ENCODE measurements around the gene ADPRHL1.

ADPRHL1 gene

DNA sequence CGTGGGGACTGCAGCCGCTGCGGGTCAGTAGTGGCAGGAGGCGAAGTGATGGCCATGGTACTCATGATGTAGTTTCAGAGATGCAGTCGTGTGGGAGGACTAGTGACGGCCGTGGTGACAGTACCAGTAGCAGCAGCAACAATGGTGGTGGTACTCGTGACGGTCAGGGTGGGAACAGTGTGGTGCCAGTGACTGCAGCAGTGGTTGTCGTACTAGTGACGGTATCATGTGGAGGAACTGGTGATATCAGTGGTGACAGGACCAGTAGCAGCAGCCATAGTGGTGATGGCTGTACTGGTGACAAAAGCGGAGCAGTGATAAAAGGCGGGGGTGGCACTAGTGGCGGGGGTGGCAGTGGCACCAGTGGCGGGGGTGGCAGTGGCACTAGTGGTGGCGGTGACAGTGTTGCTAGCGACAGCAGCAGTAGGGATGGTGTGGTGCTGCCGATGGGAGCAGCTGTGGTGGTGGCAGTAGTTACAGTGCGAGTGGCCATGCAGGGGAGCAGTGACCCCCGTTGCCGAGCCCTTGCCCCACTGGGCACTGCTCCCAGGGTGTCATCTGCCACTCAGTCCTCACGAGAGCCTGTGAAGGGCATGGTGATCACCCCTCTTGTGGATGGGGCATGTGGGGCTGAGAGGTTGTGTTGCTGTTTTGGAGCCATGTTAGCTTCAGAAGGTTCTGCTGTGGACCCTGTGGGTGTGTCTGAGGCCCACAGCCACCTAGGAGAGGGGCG lies 22.7 kb downstream of the ADPRHL1 start:
- no peak for DNase-seq

DNA sequence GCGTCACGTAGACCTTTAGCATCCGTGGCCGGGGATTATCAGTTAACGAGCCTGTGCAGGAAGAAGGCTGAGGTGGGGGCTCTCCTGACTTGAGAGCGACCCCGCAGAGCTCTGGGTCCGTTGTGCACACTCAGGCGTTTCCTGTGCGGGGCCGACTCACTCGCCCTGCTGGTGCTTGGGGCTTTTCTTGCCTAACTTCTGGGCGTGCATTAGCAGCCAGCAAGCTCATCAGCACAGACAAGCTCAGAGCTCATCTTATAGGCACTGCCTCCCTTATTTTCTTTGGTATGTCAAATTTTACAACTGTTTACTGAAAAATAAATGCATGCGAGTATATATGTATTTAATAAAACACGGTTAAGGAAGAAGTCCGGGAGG lies 23.7 kb downstream of the ADPRHL1 start:
- no peak for DNase-seq

DNA sequence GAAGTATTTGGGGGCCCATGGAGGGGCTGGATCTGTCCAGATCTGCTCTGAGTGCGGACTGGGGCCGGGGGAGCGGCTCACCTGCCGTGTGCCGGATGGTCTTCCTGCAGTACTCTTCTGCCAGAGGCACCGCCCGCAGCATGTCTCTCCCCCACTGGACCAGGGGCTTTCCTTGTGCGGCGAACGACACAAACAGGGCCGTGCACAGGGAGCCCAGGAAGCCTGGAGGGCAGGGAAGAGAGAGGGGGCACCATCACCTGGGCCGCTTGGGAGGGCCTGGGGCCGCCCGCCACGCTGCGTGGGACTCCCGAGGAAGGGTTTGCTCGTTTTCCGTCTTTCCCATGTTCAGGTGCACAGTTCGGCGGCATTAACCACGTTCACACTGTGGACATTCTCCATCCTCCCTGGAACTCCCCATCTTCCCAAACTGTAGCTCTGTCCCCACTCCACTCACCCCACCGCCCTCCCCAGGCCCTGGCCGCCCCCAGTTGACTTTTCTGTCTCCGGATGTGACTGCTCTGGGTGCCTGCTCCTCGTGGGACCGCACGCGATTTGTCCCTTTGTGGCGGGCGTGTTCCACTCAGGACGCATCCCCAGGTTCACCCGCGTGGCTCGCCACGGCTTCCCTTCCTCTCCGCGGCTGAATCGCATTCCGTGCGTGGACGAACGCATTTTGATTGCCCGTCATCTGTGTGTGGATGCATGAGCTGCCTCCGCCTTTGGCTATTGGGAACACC lies 24.2 kb downstream of the ADPRHL1 start:
- DNase-seq, result no peak

DNA sequence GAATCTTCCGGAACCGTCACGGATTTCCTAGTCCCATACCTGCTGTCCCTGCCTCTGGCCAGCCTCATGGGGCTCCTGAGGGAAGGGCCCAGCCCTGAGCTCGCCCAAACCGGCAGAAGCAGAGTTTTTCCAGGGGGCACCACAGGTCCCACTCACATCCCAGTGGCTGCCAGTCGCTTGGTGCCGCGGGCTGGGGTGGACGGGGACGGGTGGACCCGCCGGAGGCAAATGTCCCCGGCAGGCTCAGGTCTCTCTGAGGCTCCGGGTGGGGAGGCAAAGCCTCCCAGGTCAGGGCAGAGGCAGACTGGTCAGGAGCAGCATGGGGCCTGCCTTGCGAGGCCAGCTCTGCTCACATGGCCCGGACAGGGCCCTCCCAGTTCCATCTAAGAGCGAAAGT lies 24.8 kb downstream of the ADPRHL1 start:
- no peak for DNase-seq

DNA sequence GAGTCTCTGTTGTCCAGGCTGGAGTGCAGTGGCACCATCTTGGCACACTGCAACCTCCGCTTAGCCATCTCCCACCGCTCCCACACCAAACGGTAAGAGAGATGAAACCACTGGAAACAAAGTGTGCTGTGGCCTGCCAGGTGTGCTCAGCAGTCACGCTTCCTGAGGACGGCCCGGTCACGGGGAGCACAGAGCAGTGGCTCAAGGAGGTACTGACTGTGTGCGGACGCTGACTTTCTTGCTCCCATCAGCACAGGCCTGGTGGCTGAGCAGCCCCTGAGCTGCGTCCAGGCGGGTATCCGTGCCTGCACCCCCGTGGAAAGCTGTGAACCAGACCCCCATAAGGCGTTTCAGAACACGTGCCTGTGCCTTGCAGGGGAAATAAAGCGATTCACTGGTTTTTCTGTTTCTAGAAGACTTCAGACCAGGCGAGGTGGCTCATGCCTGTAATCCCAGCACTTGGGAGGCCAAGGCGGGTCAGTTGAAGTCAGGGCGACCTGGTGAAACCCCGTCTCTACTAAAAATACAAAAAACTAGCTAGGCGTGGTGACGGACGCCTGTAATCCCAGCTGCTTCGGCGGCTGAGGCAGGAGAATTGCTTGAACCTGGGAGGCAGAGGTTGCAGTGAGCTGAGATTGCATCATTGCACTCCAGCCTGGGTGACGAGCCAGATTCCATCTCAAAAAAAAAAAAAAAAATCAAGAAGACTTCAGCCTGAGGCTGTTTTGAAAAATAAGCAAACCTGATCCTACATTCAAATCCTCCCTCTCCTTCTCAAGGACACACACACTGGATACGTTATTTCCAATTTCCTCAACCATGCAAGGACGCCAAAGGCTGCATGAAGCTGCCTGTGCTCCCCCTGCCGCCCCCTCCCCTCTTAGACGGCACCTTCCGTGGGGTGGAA lies 25.5 kb downstream of the ADPRHL1 start:
- no peak for DNase-seq

DNA sequence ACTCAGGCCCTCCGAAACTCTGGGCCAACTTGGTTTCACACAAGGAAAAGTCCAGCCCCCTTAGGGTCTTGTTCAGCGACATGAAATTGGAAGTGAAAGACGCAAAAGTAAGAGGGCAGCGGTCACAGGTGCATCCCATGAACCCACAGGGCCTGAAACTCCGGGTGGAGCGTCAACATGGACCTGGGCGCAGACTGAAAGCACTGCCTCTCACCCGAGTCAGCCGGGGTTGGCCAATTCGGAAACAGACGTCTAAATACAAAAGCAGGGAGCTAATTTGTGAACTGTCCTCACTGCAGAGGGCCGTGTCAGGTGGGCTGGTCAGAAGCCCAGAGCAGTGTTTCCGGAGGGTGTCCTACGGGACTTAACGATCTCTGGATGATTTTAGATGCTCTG lies 26.7 kb downstream of the ADPRHL1 start:
- no peak for DNase-seq

DNA sequence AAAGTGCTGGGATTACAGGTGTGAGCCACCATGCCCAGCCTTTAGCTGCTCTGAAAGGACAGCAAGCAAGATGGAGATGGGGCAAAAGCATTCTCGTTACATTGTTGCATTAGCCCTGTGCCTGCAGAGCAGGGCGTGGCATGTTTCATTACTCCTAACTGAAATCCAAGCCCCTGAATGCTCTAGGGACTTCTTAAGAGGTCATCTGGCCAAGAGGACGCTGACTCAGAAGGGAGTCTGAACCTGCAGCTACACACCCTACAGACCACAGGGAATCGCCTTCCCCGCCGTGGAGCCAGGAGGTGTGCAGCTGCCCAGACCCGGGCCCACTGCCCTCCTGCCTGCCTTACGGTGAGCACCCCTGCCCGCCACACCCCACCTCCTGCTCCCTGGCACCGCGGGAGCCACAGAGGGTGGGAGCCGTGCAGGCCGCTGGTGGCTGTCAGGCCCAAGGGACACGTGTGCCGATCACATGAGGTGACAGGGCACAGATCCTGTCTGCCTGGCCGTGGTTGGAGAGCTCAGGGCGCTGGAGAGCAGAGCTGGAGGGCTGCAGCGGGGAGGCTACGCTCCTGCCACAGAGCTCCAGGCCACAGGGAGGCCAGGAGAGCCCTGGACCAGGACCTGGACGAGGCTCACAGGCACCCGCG lies 27.2 kb downstream of the ADPRHL1 start:
- DNase-seq, result no peak

DNA sequence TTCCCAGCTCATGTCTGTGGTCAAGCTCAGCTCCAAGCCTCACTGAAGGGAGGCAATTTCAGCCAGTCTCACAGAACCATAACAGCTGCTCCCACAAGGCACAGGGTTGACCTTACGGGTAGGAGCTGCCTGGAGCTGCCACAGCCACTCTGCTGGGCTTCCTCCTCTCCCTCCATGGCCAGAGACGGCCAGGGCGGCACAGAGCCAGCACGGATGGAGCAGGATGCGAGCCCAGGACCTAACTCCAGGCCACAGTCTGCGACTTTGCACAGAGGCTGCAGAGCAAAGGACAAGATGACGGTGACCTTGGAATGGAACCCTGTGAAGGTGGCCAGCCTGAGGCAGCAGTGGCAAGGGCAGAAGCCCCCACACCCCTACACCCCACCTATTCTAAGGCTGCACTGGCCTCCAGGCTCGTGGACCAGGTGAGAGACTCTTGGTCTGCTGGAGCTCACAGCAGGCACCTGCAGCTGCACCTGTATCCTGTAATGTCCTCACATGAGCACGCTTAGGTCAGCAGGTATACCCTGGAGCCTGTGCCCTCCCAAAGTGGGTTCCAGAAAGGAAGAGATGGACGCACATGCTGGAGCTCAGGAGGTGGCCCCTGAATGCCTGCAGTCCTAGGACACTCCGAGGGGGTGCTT lies 29.6 kb downstream of the ADPRHL1 start:
- DNase-seq, result no peak

DNA sequence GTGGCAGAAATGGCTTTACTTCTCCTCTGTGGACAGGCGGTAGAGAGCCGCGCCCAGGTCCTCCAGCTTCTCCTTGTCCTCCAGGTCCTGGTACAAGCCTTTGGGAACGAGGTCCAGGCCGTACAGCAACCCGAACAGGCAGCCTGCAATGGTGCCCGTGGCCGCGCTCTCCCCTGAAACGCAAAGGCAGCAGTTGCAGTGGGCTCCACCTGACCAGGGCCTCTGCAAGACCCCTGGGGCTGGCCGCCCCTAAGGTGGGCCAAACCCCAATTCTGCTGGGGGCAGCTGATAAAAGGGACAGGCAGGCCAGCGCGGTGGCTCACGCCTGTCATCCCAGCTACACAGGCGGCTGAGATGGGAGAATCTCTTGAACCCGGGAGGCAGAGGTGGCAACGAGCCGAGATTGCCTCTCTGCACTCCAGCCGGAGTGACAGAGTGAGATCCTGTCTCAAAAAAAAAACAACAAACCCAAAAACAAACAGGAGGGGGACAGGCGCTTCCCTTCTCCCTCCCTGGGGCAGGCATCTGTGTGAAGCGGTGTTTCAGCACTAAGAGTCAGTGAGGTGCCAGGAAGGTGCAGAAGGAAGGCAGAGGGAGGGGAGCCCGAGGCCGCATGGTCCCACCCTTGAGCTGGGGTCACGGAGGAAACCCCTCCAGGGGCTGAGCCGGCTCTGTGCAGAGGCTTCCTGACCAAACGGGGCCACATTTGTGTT lies 30.3 kb downstream of the ADPRHL1 start:
- no peak for DNase-seq

DNA sequence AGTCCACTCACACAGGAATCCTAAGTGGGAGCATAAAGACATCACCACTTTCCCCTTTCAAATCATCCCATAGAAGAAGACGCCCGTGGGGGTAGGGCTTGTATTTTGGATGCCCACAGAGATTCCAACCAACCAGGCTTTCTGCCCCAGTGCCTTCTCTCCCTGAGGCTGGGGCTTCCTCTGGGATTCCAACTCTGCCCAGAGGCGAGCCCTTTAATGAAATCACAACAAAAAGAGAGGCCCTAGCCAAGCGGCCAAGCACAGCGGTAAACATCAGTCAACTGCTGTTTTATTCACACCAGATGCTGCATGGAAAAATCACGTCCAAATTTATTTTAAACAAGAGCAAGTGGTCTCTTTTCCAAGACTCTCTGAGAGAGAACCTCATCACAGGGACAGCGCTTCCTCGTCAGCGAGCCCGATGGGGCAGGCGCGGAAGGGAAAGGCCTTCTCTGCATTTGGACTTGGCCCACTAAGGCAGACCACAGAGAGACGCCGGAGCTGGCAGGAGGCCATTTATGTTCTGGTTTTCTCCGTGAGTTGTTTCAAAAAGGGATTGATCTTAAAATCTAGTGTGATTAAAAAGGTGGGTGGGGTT lies 31.5 kb downstream of the ADPRHL1 start:
- DNase-seq, result no peak

DNA sequence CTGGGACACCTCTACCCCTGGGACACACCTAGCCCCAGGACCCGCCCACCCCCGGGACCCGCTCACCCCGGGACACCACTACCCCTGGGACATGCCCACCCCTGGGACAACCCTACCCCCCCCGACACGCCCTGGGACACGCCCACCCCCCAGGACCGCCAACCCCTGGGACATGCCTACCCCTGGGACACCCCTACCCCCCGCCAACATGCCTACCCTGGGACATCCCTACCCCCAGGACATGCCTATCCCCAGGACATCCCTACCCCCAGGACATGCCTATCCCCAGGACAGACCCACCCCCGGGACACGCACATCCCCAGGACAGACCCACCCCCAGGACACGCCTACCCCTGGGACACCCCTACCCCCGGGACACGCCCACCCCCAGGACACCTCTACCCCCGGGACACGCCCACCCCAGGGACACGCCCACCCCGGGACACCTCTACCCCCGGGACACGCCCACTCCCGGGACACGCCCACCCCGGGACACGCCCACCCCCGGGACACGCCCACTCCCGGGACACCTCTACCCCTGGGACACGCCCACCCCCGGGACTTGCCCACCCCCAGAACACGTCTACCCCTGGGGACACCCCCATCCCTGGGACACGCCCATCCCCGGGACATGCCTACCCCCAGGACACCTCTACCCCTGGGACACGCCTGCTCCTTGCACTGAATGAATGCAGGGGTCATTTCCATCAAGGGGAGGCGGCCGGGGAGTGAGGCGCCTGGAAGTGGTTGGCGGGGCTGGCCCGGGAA lies 32.3 kb downstream of the ADPRHL1 start:
- DNase-seq, result no peak

DNA sequence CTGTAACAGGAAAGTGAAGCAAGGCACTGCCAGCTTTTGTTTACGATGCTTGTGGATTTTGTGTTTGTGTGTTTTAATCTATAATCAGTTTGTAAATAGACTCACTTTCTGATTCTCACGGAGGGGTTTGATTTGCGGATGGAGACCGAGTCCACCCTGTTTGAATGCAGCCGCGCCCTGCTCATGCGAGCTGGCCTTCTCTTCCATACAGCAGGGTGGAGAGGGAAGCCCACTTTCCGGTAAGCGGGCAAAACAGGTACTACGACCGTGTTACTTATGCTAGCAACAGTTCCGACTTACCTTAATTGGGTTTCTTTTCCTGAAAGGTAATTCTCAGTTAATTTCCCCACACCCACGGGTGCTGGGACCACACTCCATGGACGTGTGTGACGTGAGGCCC lies 33.1 kb downstream of the ADPRHL1 start:
- DNase-seq, result no peak

DNA sequence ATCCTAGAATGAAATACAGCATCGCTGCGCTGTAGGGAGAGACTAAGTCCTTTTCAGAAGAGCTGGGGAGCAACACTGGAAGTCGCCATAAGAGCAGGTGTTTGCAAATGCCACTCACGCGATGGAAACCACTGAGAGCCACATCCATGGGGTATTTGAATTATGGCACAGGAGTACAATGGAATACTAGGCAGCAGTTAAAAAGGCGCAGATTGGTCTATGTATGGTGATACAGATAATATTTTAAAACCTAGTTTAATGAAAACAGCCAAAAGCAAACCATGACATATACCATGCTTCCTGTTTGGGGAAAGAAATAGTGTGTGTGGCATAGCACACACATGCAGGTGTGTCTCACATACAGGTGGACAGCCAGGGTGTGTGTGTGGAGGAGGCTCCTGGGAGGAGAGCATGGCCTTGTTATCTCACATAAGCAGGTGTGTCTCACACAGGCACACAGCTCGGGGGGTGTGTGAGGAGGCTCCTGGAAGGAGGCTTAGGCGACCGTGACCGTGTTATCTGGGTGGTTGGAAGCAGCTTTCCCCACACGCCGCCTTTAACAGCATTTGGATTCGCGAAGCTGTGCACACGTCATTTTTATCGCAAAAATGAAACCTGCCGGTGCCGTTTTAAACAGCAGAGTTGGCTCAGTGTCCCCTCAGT lies 33.6 kb downstream of the ADPRHL1 start:
- no peak for DNase-seq

DNA sequence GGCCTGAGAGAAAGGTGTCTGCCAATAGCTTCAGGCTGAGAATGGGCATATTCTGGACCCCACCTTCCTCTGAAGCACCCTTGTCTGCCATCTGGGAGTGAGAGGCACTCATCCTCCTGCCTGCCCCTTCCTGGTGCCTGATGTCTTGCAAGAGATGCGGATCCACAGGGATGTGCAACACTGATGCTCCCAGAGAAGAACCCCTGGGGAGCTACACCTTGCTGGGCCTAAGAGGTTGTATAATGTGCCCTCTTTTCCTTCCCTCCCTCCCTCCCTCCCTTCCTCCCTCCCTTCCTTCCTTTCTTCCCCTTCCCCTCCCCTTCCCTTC lies 34.6 kb downstream of the ADPRHL1 start:
- DNase-seq, result no peak

DNA sequence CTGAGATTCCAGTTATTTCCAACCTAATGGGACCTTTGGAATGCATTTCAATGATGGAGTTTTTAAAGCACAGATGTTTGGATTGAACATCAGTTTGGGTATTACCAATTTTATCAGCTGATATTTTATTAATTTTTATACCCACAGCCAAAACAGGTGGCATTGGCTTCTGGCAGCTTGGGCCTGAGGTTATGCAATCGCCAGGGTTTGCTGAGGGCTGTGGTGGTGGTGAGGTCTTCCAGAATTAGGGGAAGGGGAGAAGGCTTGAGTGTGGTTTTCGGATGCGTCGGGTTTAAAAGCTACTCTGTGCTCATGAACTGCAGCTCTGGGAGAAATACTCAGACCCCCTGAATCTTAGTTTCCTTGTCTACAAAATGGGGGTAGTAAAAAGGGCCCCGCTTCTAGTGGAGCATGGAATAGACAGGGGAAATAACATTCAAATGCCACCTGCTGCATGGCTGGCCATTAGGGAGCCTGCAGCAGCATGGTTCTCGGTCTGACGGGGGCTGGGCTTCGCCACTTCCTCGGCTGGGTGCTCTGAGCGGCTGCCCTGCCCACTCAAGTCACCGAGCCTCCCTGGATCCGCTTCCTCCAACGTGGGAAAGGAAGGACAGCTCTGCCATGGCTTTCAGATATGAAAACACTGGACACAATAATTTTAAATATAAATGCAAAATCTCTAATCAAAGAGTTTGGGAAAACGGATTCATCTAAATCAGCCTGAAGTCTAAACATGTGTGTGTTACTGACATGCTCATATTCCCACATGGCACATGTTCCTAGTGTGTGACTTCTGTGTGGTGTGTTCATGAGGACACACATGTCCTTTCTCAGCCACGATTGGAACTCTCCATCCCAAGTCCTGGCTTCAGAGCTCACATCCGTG lies 35.2 kb downstream of the ADPRHL1 start:
- no peak for DNase-seq

DNA sequence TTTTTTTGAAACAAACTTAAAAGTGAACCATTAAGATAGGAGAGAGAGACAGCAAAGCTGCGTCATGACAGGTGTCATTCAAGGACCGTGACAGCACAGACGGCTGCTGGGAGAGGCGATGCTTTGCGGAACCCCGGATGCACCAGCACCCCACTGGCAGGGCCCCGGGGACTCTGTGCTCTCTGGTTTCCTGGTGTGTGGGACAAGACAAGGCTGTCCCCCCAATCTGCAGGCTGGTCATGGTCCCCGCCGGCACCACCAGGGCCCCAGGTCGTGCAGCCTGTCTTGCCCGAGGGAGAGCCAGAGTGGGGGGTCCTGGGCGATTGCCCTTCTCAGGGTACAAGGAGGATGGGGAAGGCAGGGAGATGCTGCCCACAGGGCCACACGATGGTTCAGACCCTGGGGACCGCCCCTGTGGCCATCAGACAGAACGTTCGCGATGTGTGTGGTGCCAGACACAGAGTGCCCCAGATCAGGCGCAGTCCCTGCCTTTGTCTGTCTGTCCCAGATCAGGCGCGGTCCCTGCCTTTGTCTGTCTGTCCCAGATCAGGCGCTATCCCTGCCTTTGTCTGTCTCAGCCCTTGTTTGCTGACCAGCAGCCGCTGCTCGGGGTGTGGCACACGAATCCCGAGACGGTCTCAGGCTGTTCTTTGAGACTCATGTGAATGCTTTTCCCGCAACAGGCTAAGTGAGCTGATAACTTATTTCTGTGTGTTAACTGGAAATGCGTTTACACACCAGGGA lies 36.1 kb downstream of the ADPRHL1 start:
- DNase-seq, result no peak

DNA sequence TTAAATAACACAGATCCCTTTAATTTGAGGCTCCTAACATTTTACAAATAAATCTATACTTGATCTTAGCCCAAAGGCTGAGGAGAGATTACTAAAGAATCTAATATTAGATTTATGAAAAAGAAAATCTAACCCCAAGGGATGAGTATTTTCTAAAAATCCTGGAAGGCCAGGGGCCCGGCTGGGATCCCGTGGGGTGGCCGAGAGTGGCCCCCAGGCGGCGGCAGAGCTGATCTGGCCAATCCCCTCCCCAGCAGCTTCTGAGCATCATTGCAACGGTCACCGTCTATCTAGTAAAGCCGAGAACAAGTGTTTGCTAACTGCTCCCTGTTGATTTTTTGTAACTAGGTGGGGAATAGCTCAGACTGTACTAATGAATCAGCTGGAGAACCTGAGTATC lies 37.5 kb downstream of the ADPRHL1 start:
- no peak for DNase-seq

DNA sequence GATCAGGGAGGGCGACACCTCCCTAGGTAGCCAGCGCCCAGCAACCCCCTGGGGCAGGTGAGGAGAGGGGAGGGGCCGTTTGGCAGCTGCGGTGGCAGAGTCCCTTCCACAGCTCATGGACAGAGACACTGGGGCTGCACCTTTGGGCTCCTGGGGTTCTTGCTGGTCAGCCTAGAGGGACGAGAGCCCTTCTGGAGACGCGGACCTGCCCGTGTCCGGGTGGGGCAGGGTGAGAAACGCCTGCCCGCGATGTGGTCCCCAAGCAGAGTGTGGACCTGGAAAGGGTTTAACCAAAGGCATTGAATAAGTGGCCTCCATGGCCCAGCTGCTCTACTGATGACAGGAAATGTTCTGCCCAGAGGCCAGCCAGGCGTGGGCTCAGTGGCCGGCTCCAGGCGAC lies 38.3 kb downstream of the ADPRHL1 start:
- DNase-seq, result no peak

DNA sequence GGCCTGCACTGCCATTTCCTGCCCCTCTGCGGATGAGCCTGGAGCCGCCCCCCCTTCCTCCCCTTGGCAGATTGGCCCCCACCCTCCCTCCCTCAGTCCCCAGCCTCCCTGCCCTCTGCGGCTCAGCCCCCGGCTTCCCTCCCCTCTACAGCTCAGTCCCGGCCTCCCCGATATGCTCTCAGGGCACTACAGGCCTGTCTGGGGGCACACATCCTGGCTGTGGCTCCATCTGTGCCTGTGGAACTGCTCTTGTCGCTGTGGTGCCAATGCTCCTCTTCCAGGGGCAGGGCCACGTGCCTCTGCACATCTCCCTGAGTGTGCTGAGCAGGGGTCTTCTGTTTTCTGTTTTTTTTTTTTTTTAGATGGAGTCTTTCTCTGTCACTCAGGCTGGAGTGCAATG lies 39.0 kb downstream of the ADPRHL1 start:
- no peak for DNase-seq
